Testis (tissue), 3 donors: ENCODE measurements around the gene MGAT5. TPM values are rescaled to one million over a fixed set of nuclear protein-coding genes. Genes with fewer than 3 reads are reported as not detected.

Experiments used
- DNase-seq: peaks from one replicate; pipeline ENCODE4 v3.0.0-alpha.2; 2019
- H3K27ac ChIP-seq, 2 donors: fragments of 200-600 bp; sonication (generic); one replicate each; pipeline ENCODE4 v1.5.1; 2019
- H3K27me3 ChIP-seq: fragments of 200-600 bp; sonication (generic); one replicate; pipeline ENCODE4 v1.5.1; 2019
- H3K36me3 ChIP-seq: fragments of 200-600 bp; sonication (generic); one replicate; pipeline ENCODE4 v1.5.1; 2017; ENCODE audit warnings: low read depth; ENCODE audit errors: missing control alignments
- H3K4me1 ChIP-seq: fragments of 200-600 bp; sonication (generic); one replicate; pipeline ENCODE4 v1.5.1; 2019
- H3K4me3 ChIP-seq, 2 donors: fragments of 200-600 bp; sonication (generic); one replicate each; pipeline ENCODE4 v1.5.1; 2017 to 2019
- H3K9me3 ChIP-seq: fragments of 200-600 bp; sonication (generic); one replicate; pipeline ENCODE4 v1.5.1; 2017
- CTCF ChIP-seq, 3 experiments: fragments of 450-650 bp in 2 of 3; fragments of 200-600 bp in 1 of 3; sonication (generic) in 1 of 3; IDR thresholded peaks; one replicate each; pipeline ENCODE4 v1.5.1; 2016 to 2019; ENCODE audit warnings: antibody characterized with exemption in 3 of 3, mild to moderate bottlenecking in 2 of 3, moderate library complexity in 1 of 3
- POLR2A ChIP-seq: fragments of 450-650 bp; IDR thresholded peaks from one replicate; pipeline ENCODE4 v1.6.1; 2017; ENCODE audit warnings: antibody characterized with exemption, mild to moderate bottlenecking, moderate library complexity
- WGBS, 2 donors: methylation state at CpG; one replicate each; pipeline ENCODE4 v1.1.5; 2018; 5-methylcytosine and 5-hydroxymethylcytosine counted together
- intact Hi-C: fragments of 100-400 bp; cut with DNase I; formaldehyde crosslinking; loops from one replicate; pipeline ENCODE4 v1.15.1; 2023; ENCODE audit warnings: low total_unique reads
- polyA plus RNA-seq: library from polyadenylated mRNA; stranded (reverse); fragments of 350-450 nt; fragmentation: Illumina TruSeq; extraction: RNeasy Lipid Tissue Mini Kit (QIAGEN cat#74804); gene quantifications from one replicate; pipeline ENCODE4 v1.2.3, GENCODE V29; 2014; ENCODE audit warnings: low read depth, low replicate concordance; ENCODE audit not compliant: insufficient read depth
- total RNA-seq, 2 donors: library from RNA; depleted of rRNA; stranded (reverse); fragments of >200 nt; gene quantifications; one replicate each; pipeline ENCODE4 v1.2.3, GENCODE V29; 2016

MGAT5 gene
- total and polyA plus RNA-seq, 3 donors from 2014 or later: 31.6 to 73.8 (median 64.5) TPM

- no peaks in the 10 kb centered on the region for H3K27me3 ChIP-seq
- peaks cover 3% of the 10 kb centered on the region for H3K4me1 ChIP-seq
- 89 to 91% methylated on average over 2 of the region's 2 CpGs for WGBS, 2 donors
- TF ChIP-seq POLR2A (no peak), CTCF (IDR thresholded peaks at IDR 0.05) (no peak)
- H3K4me3 ChIP-seq: no peak overlapping the region
- intact Hi-C loops: loop anchor here (5.0 kb wide), 1 partner anchor 262 kb away; no protein-coding TSS in a partner anchor
- H3K36me3 ChIP-seq: no peaks in the 10 kb centered on the region
- DNase-seq: no peak
- H3K27ac ChIP-seq: no peak overlapping the region
- H3K9me3 ChIP-seq: no peaks in the 10 kb centered on the region
Observed at GRCh38 chr2:134248913-134249312, 5.0 kb upstream of the MGAT5 start.

- TF ChIP-seq CTCF (IDR thresholded peaks at IDR 0.05): no peak
- TF ChIP-seq POLR2A: no peak
- 84 to 92% methylated on average over 2 of the region's 2 CpGs for WGBS, 2 donors
- intact Hi-C loops: loop anchor here (5.0 kb wide), 1 partner anchor 262 kb away; no protein-coding TSS in a partner anchor
- H3K27me3 ChIP-seq: no peaks in the 10 kb centered on the region
- H3K27ac ChIP-seq: no peak overlapping the region
- DNase-seq: no peak
- no peaks in the 10 kb centered on the region for H3K9me3 ChIP-seq
- no peaks in the 10 kb centered on the region for H3K36me3 ChIP-seq
- H3K4me1 ChIP-seq: peaks cover 3% of the 10 kb centered on the region
- no peak overlapping the region for H3K4me3 ChIP-seq
Observed at GRCh38 chr2:134249755-134250154, 4.1 kb upstream of the MGAT5 start.

GRCh38 chr2:134250840-134251461 lies 2.9 kb upstream of the MGAT5 start:
- Histone ChIP-seq H3K27ac (no peak overlapping the region), H3K27me3 (no peaks in the 10 kb centered on the region), H3K36me3 (no peaks in the 10 kb centered on the region), H3K4me3 (no peak overlapping the region), H3K9me3 (no peaks in the 10 kb centered on the region), H3K4me1 (no peaks in the 10 kb centered on the region)
- TF ChIP-seq CTCF (IDR thresholded peaks at IDR 0.05): no peak
- no peak for TF ChIP-seq POLR2A
- no peak for DNase-seq
- WGBS, 2 donors: 93% methylated on average over 8 of the region's 8 CpGs
- intact Hi-C loops: no loop called here

GRCh38 chr2:134252092-134252750 lies 1.7 kb upstream of the MGAT5 start:
- no peak for TF ChIP-seq CTCF (IDR thresholded peaks at IDR 0.05)
- TF ChIP-seq POLR2A: no peak
- H3K27me3 ChIP-seq: no peaks in the 10 kb centered on the region
- no peak overlapping the region for H3K4me3 ChIP-seq
- no peaks in the 10 kb centered on the region for H3K4me1 ChIP-seq
- intact Hi-C loops: no loop called here
- no peak for DNase-seq
- H3K36me3 ChIP-seq: no peaks in the 10 kb centered on the region
- H3K9me3 ChIP-seq: no peaks in the 10 kb centered on the region
- WGBS, 2 donors: 70 to 89% methylated on average over 4 of the region's 4 CpGs
- no peak overlapping the region for H3K27ac ChIP-seq
